HEK293 (cell line): ENCODE data around the gene TRAF7.

Experiments used
- CTCF ChIA-PET: fragments of 350-600 bp; formaldehyde crosslinking; extraction: SDS; loops from one replicate; lab custom pipeline; 2021; ENCODE audit warnings: antibody characterized with exemption; lab: Yijun Ruan, JAX
- POLR2A ChIA-PET: fragments of 300-600 bp; formaldehyde crosslinking; extraction: SDS; loops from one replicate; lab custom pipeline; 2020; ENCODE audit warnings: antibody characterized with exemption, inconsistent platforms; lab: Yijun Ruan, JAX
- H3K27ac ChIP-seq: fragments of 200-500 bp; sonication (Bioruptor generic); 2 replicates; pipeline ENCODE4 v1.5.1; 2014; ENCODE audit warnings: low read depth, low read length, control low read depth, inconsistent platforms; ENCODE audit errors: extremely low read depth
- H3K36me3 ChIP-seq, 2 experiments: fragments of 200-500 bp in 1 of 2; sonication (Bioruptor generic) in 1 of 2; 1 replicate in 1 of 2; 2 replicates in 1 of 2; pipeline ENCODE4 v1.5.1; 2014 to 2017; ENCODE audit warnings: inconsistent platforms in 2 of 2, low read length in 2 of 2; ENCODE audit not compliant: control insufficient read depth in 2 of 2, insufficient read depth in 1 of 2
- H3K4me1 ChIP-seq: fragments of 200-500 bp; sonication (Bioruptor generic); 2 replicates; pipeline ENCODE4 v1.5.1; 2014; ENCODE audit warnings: mild to moderate bottlenecking, low read length, inconsistent platforms; ENCODE audit not compliant: control insufficient read depth, insufficient read depth
- H3K4me3 ChIP-seq: 2 replicates; pipeline ENCODE4 v1.5.1; 2011; ENCODE audit warnings: low read depth, mild to moderate bottlenecking, control low read depth, low read length, moderate library complexity
- H3K9me3 ChIP-seq: fragments of 200-500 bp; sonication (Bioruptor generic); 2 replicates; pipeline ENCODE4 v1.5.1; 2014; ENCODE audit warnings: low read depth, low read length, inconsistent platforms; ENCODE audit not compliant: control insufficient read depth, insufficient read depth
- ATF2 ChIP-seq: fragments of 450-650 bp; formaldehyde crosslinking; IDR thresholded peaks from 2 replicates; pipeline ENCODE4 v1.5.1; 2016; ENCODE audit warnings: missing biosample characterization, missing genetic modification characterization, low read depth
- EGR2 ChIP-seq: fragments of 450-650 bp; formaldehyde crosslinking; IDR thresholded peaks from 2 replicates; pipeline ENCODE4 v1.5.1; 2016; ENCODE audit warnings: low read depth, missing biosample characterization, missing genetic modification characterization
- GLIS2 ChIP-seq: fragments of 450-650 bp; formaldehyde crosslinking; IDR thresholded peaks from 2 replicates; pipeline ENCODE4 v1.5.1; 2016; ENCODE audit warnings: missing biosample characterization, missing genetic modification characterization
- KLF10 ChIP-seq: fragments of 450-650 bp; IDR thresholded peaks from 2 replicates; pipeline ENCODE4 v1.5.1; 2018; ENCODE audit warnings: missing biosample characterization, mild to moderate bottlenecking, missing genetic modification characterization
- MEIS1 ChIP-seq: sonication (generic); formaldehyde crosslinking; IDR thresholded peaks from 2 replicates; pipeline ENCODE4 v1.8.1; 2022; ENCODE audit warnings: missing genetic modification reagents, mild to moderate bottlenecking, borderline replicate concordance
- PATZ1 ChIP-seq: fragments of 450-650 bp; formaldehyde crosslinking; IDR thresholded peaks from 2 replicates; pipeline ENCODE4 v1.5.1; 2016; ENCODE audit warnings: missing biosample characterization, missing genetic modification characterization
- REPIN1 ChIP-seq: fragments of 450-650 bp; formaldehyde crosslinking; IDR thresholded peaks from 2 replicates; pipeline ENCODE4 v1.5.1; 2017; ENCODE audit warnings: missing biosample characterization, missing genetic modification characterization, low read depth
- SALL2 ChIP-seq: fragments of 450-650 bp; formaldehyde crosslinking; IDR thresholded peaks from 2 replicates; pipeline ENCODE4 v1.5.0; 2017; ENCODE audit warnings: missing biosample characterization, mild to moderate bottlenecking, missing genetic modification characterization, borderline replicate concordance
- SETDB1 ChIP-seq: IDR thresholded peaks from one replicate; pipeline ENCODE4 v1.6.1; 2017; ENCODE audit warnings: mild to moderate bottlenecking, low read length, moderate library complexity, mixed read lengths; ENCODE audit not compliant: insufficient read length
- SP3 ChIP-seq: fragments of 450-650 bp; formaldehyde crosslinking; IDR thresholded peaks from 2 replicates; pipeline ENCODE4 v1.5.1; 2016; ENCODE audit warnings: missing biosample characterization, missing genetic modification characterization
- ZBTB1 ChIP-seq: fragments of 450-650 bp; formaldehyde crosslinking; IDR thresholded peaks from 2 replicates; pipeline ENCODE4 v1.5.1; 2016; ENCODE audit warnings: missing biosample characterization, missing genetic modification characterization
- ZBTB17 ChIP-seq: fragments of 450-650 bp; formaldehyde crosslinking; IDR thresholded peaks from 2 replicates; pipeline ENCODE4 v1.5.1; 2016; ENCODE audit warnings: missing biosample characterization, missing genetic modification characterization
- ZFP37 ChIP-seq: fragments of 450-650 bp; formaldehyde crosslinking; IDR thresholded peaks from 2 replicates; pipeline ENCODE4 v1.5.1; 2016; ENCODE audit warnings: missing biosample characterization, missing genetic modification characterization
- ZNF174 ChIP-seq: fragments of 450-650 bp; formaldehyde crosslinking; IDR thresholded peaks from 2 replicates; pipeline ENCODE4 v1.5.0; 2017; ENCODE audit warnings: missing biosample characterization, mild to moderate bottlenecking, missing genetic modification characterization
- ZNF449 ChIP-seq: fragments of 450-650 bp; formaldehyde crosslinking; IDR thresholded peaks from 2 replicates; pipeline ENCODE4 v1.5.1; 2017; ENCODE audit warnings: missing biosample characterization, mild to moderate bottlenecking, missing genetic modification characterization, moderate library complexity
- ZNF48 ChIP-seq: fragments of 450-650 bp; formaldehyde crosslinking; IDR thresholded peaks from 2 replicates; pipeline ENCODE4 v1.5.1; 2016; ENCODE audit warnings: missing biosample characterization, missing genetic modification characterization
- ZNF580 ChIP-seq: fragments of 450-650 bp; formaldehyde crosslinking; IDR thresholded peaks from 2 replicates; pipeline ENCODE4 v1.5.1; 2016; ENCODE audit warnings: missing biosample characterization, missing genetic modification characterization
- ZNF624 ChIP-seq: fragments of 450-650 bp; formaldehyde crosslinking; IDR thresholded peaks from 2 replicates; pipeline ENCODE4 v1.5.1; 2017; ENCODE audit warnings: missing biosample characterization, missing genetic modification characterization

The TRAF7 gene

GRCh38 chr16:2196162-2196980 lies 40.8 kb downstream of the TRAF7 start, which contains the start of gene CASKIN1:
TSS of gene CASKIN1 (minus strand) at chr16:2196605. CDS start at chr16:2196432, 173 bp downstream.
- Histone ChIP-seq H3K36me3 (no peaks in the 10 kb centered on the region), H3K4me3 (peak within 1 kb of the TSS; percentile 42), H3K4me1 (peaks cover 9% of the 10 kb centered on the region; the same call in 1 of the 2 replicates), H3K9me3 (no peaks in the 10 kb centered on the region), H3K27ac (peak within 1 kb of the TSS; percentile 16; the same call in 1 of the 2 replicates)
- ChIA-PET POLR2A (interaction anchor here (0.5 to 2.5 kb wide), 5 partner anchors 27 to 1826 kb away, joined by 3 to 30 read pairs (median 4); partner anchors contain the start of genes DNASE1L2, E4F1, ECI1 and MRPL28), CTCF (interaction anchor here (0.6 to 3.4 kb wide), 3 partner anchors 11 to 739 kb away, joined by 3 to 28 read pairs (median 5); no protein-coding TSS in a partner anchor)
- no peak for TF ChIP-seq KLF10 (tag by site-specific recombination)
- TF ChIP-seq ZNF449 (tag by site-specific recombination), result no peak
- no peak for TF ChIP-seq SP3
- no peak for TF ChIP-seq ZBTB17
- TF ChIP-seq, all 188 proteins: peak for 0

- H3K4me1 ChIP-seq, result peaks cover 9% of the 10 kb centered on the region; the same call in 1 of the 2 replicates
- no peak overlapping the region for H3K27ac ChIP-seq
- CTCF ChIA-PET, result interaction anchor here (0.6 to 1.3 kb wide), 3 partner anchors 12 to 738 kb away, joined by 3 to 5 read pairs (median 3); partner anchors contain the start of gene TRAF7
- no peak overlapping the region for H3K4me3 ChIP-seq
- no peaks in the 10 kb centered on the region for H3K9me3 ChIP-seq
- peak; percentile 28; the same call in 1 of the 2 replicates for TF ChIP-seq GLIS2 (tag by site-specific recombination)
- TF ChIP-seq ZBTB1 (tag by site-specific recombination), result no peak
- TF ChIP-seq PATZ1 (tag by site-specific recombination), result 0 out of 2 replicates have a peak, but pooled peaks have one; percentile 40
- TF ChIP-seq EGR2, result peak; percentile 26; the same call in 1 of the 2 replicates
- POLR2A ChIA-PET, result no interaction called here
- no peaks in the 10 kb centered on the region for H3K36me3 ChIP-seq
These were observed 41.5 kb downstream of the TRAF7 start for GRCh38 chr16:2196981-2197511.

DNA sequence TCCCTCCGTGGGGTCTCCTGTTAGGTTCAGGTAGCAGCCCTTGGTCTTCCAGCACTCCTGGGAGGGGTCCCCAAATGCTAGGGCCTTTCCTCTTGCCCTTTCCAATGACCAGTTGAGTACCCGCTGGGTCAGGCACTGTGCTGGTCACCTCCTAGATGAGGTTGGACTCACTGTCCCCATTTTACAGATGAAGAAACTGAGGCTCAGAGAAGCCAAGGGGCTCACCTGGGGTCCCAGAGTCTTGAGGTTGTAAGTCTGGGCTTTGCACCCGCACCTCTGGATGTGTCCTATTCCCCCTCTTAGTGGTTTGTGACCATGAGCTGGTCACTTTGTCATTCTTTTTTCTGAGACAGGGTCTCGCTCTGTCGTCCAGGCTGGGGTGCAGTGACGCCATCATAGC lies 42.2 kb downstream of the TRAF7 start:
- CTCF ChIA-PET, result interaction anchor here (0.6 to 1.3 kb wide), 4 partner anchors 13 to 303 kb away, joined by 3 to 5 read pairs (median 3); partner anchors contain the start of gene TRAF7
- H3K4me3 ChIP-seq, result no peak overlapping the region
- H3K27ac ChIP-seq, result no peak overlapping the region
- TF ChIP-seq ZNF580 (tag by site-specific recombination) (no peak), ZNF624 (tag by site-specific recombination) (no peak), ATF2 (tag by site-specific recombination) (no peak), REPIN1 (tag by site-specific recombination) (no peak), MEIS1 (CRISPR knock-in tag) (no peak), ZNF48 (tag by site-specific recombination) (no peak), SALL2 (tag by site-specific recombination) (no peak), ZFP37 (tag by site-specific recombination) (no peak), ZNF174 (no peak), SETDB1 (no peak)
- H3K9me3 ChIP-seq, result no peaks in the 10 kb centered on the region
- POLR2A ChIA-PET, result no interaction called here
- H3K4me1 ChIP-seq, result peaks cover 9% of the 10 kb centered on the region; the same call in 1 of the 2 replicates
- no peaks in the 10 kb centered on the region for H3K36me3 ChIP-seq
